ENCODE data around the gene LARP4B. TPM values are rescaled to one million over a fixed set of nuclear protein-coding genes. Genes with fewer than 3 reads are reported as not detected.

LARP4B gene
- total RNA-seq, 2 donors from 2014 or later = 42.2 to 70.6 TPM

- DNase-seq (ENCODE audit: low spot score) (no peak), ATAC-seq (ENCODE audit: insufficient number of reproducible peaks, low FRiP score, low read depth) (no peak)
- Histone ChIP-seq H3K4me1 (ENCODE audit: control insufficient read depth in 1 of 2, low read depth in 2 of 2) (no peaks in the 10 kb centered on the region), H3K27me3 (replicated peaks; ENCODE audit: insufficient read depth) (no peaks in the 10 kb centered on the region), H3K4me3 (no peak overlapping the region), H3K36me3 (no peaks in the 10 kb centered on the region), H3K27ac (no peak overlapping the region), H3K9me3 (no peaks in the 10 kb centered on the region)
- no peak for TF ChIP-seq CTCF (IDR thresholded peaks at IDR 0.05)
Observed at GRCh38 chr10:796233-796632, 135.3 kb downstream of the LARP4B start.

DNA sequence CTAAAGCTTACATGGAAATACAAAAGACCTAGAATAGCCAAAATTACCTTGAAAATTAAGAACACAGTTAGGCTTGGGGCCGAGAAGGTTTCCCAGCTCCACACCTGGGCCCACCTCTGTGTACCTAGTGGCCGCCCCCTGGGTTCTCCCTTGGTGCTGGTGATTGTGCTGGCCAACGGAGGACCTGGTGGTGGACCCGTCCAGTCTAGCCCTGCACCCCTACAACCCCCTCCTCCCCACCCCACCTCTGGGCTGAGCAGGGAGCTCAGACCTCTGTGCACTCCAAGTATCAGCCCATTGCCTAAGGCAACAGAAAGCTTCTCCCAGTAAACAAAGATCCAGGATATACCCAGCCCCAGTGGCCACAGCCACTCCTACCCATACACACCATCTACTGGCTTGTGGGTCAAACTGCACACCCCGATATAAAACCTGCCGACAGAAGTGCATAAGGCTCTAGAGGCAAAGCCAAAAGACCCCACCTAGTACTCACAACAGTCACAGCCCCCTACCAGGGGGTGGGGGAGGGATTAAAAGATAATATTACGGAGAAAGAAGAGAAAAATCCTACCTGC, 137.0 kb downstream of the LARP4B start:
- Histone ChIP-seq H3K27ac (no peak overlapping the region), H3K27me3 (replicated peaks; ENCODE audit: insufficient read depth) (no peaks in the 10 kb centered on the region), H3K4me3 (no peak overlapping the region), H3K4me1 (ENCODE audit: control insufficient read depth in 1 of 2, low read depth in 2 of 2) (peaks cover 0 to 2% of the 10 kb centered on the region in 2 donors), H3K9me3 (no peaks in the 10 kb centered on the region), H3K36me3 (no peaks in the 10 kb centered on the region)
- TF ChIP-seq CTCF (IDR thresholded peaks at IDR 0.05) = no peak
- DNase-seq (ENCODE audit: low spot score) = no peak
- no peak for ATAC-seq (ENCODE audit: insufficient number of reproducible peaks, low FRiP score, low read depth)

GRCh38 chr10:792792-793100, 138.8 kb downstream of the LARP4B start:
- H3K27ac ChIP-seq = no peak overlapping the region
- no peak overlapping the region for H3K4me3 ChIP-seq
- no peak for TF ChIP-seq CTCF (IDR thresholded peaks at IDR 0.05)
- H3K9me3 ChIP-seq = no peaks in the 10 kb centered on the region
- H3K27me3 ChIP-seq (replicated peaks; ENCODE audit: insufficient read depth) = no peaks in the 10 kb centered on the region
- no peaks in the 10 kb centered on the region for H3K36me3 ChIP-seq
- H3K4me1 ChIP-seq (ENCODE audit: control insufficient read depth in 1 of 2, low read depth in 2 of 2) = peaks cover 0 to 8% of the 10 kb centered on the region in 2 donors
- no peak for DNase-seq (ENCODE audit: low spot score)
- no peak for ATAC-seq (ENCODE audit: insufficient number of reproducible peaks, low FRiP score, low read depth)

DNA sequence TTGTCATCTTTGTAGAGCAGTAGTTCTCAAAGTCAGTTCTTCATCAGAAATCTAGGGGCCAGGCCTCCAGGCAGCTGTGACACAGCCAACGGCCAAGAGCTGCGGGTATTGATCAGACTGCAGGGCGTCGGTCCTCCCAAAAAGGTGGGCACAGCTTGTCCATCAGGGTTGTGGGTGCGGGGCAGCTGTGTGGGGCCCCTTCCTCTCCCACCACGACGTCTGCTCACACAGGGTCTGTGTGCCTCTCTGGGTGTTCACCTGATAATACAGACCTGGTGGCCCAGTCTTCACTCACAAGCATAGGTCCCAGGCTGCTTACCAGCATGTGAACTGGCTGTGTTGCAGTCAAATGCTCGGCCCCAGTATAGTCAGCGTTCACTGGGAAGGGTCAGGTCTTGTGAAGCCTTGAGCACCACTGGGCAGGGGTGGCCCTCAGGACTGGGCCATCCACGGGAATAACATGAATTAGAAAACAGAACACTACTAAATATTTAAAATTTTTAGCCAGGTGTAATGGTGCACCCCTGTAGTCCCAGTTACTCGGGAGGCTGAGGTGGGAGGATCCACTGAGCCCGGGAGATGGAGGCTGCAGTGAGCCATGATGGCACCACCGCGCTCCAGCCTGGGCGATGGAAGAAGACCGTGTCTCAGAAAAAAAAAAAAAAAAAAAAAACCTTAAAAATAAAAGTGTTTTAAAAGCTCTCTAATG, 139.3 kb downstream of the LARP4B start:
- no peak overlapping the region for H3K27ac ChIP-seq
- no peaks in the 10 kb centered on the region for H3K27me3 ChIP-seq (replicated peaks; ENCODE audit: insufficient read depth)
- H3K4me1 ChIP-seq (ENCODE audit: control insufficient read depth in 1 of 2, low read depth in 2 of 2) = peaks cover 0 to 8% of the 10 kb centered on the region in 2 donors
- no peak for TF ChIP-seq CTCF (IDR thresholded peaks at IDR 0.05)
- no peak for ATAC-seq (ENCODE audit: insufficient number of reproducible peaks, low FRiP score, low read depth)
- DNase-seq (ENCODE audit: low spot score) = no peak
- no peak overlapping the region for H3K4me3 ChIP-seq
- no peaks in the 10 kb centered on the region for H3K9me3 ChIP-seq
- no peaks in the 10 kb centered on the region for H3K36me3 ChIP-seq

DNA sequence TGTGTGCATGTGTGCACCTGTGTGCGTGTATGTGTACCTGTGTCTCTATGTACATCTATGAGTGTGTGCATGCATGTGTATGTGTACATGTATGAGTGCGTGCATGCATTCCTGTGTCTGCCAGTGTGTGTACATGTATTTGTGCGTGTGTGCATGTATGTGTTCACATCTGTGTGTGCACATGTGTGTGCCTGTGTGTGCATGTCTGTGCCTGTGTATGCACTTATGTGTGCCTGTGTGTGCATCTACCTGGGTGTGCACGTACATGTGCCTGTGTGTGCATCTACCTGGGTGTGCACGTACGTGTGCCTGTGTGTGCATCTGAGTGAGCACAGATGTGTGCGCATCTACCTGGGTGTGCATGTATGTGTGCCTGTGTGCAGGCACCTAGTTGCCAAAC, 139.9 kb downstream of the LARP4B start:
- Histone ChIP-seq H3K9me3 (no peaks in the 10 kb centered on the region), H3K4me3 (no peak overlapping the region), H3K36me3 (no peaks in the 10 kb centered on the region), H3K4me1 (ENCODE audit: control insufficient read depth in 1 of 2, low read depth in 2 of 2) (peaks cover 0 to 8% of the 10 kb centered on the region in 2 donors), H3K27ac (no peak overlapping the region), H3K27me3 (replicated peaks; ENCODE audit: insufficient read depth) (no peaks in the 10 kb centered on the region)
- no peak for TF ChIP-seq CTCF (IDR thresholded peaks at IDR 0.05)
- ATAC-seq (ENCODE audit: insufficient number of reproducible peaks, low FRiP score, low read depth) (no peak), DNase-seq (ENCODE audit: low spot score) (no peak)

All from thoracic aorta (tissue), 2 donors.